Subcutaneous abdominal adipose tissue (tissue), 5 donors: ENCODE data around the gene ARHGEF12.

Source experiments
- H3K27ac ChIP-seq: one replicate; pipeline ENCODE4 v1.7.0; 2013; ENCODE audit warnings: low read depth, mild to moderate bottlenecking, inconsistent platforms, low read length, moderate library complexity
- H3K27me3 ChIP-seq, 5 donors: one replicate each; pipeline ENCODE4 v1.7.0; 2013; ENCODE audit warnings: low read length in 5 of 5, inconsistent platforms in 1 of 5; ENCODE audit not compliant: control insufficient read depth in 5 of 5, insufficient read depth in 4 of 5
- H3K36me3 ChIP-seq, 5 donors: one replicate each; pipeline ENCODE4 v1.7.0; 2013; ENCODE audit warnings: low read length in 5 of 5; ENCODE audit not compliant: control insufficient read depth in 5 of 5, insufficient read depth in 5 of 5
- H3K4me1 ChIP-seq, 5 donors: one replicate each; pipeline ENCODE4 v1.7.0; 2013; ENCODE audit warnings: low read length in 5 of 5, mild to moderate bottlenecking in 3 of 5, moderate library complexity in 1 of 5; ENCODE audit not compliant: control insufficient read depth in 5 of 5, insufficient read depth in 5 of 5
- H3K4me3 ChIP-seq, 5 donors: one replicate each; pipeline ENCODE4 v1.7.0; 2013; ENCODE audit warnings: low read length in 5 of 5, low read depth in 1 of 5
- H3K9ac ChIP-seq, 5 donors: one replicate each; pipeline ENCODE4 v1.7.0; 2013; ENCODE audit warnings: low read length in 5 of 5, mild to moderate bottlenecking in 4 of 5, moderate library complexity in 3 of 5
- H3K9me3 ChIP-seq, 5 donors: one replicate each; pipeline ENCODE4 v1.7.0; 2013; ENCODE audit warnings: low read length in 5 of 5; ENCODE audit not compliant: control insufficient read depth in 5 of 5
- donor health status: healthy.
- donor health status: healthy.
- donor health status: healthy.
- donor health status: healthy.
- donor health status: healthy.

ARHGEF12 gene

DNA sequence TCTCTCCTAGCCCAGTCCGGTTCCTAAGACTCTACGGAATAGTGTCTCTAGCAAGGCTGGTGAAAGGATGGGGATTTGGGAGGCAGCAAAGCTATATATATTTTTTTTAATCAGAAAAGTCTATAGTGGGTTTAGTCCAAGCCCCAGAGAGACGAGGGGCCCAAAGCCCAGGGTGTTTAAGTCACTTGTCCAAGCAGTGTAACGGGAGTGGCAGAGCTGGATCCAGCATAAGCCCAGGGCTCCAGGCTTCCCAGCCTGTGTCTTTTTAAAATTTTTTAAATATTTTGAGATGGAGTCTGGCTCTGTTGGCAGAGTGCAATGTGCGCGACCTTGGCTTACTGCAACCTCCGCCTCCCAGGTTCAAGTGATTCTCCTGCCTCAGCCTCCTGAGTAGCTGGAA, 182.1 kb downstream of the ARHGEF12 start:
- Histone ChIP-seq H3K27ac (no peak overlapping the region), H3K4me1 (peaks cover under 1 to 5% (median 2%) of the 10 kb centered on the region in 5 donors), H3K36me3 (no peaks in the 10 kb centered on the region), H3K4me3 (no peak overlapping the region), H3K9me3 (no peaks in the 10 kb centered on the region), H3K9ac (no peak overlapping the region), H3K27me3 (peaks cover 16 to 32% (median 20%) of the 10 kb centered on the region in 5 donors)

DNA sequence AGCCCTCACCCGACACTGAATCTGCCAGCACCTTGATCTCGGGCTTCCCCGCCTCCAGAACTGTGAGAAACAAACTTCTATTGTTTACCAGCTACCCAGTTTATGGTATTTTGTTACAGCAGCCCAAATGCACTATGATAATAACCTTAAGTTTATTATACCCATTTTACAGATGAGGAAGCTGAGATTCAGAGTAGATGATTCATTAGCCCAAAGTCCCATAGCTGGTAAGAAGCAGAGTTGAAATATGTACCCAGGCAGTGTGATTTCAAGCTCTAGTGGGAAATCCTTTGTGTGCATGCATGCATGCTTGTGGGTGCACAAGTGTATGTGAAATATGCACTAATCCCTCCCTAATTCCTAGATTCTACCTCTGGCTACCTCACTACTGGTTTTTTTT, 183.3 kb downstream of the ARHGEF12 start:
- no peak overlapping the region for H3K27ac ChIP-seq
- no peak overlapping the region for H3K9ac ChIP-seq
- peaks cover 1 to 8% (median 4%) of the 10 kb centered on the region in 5 donors for H3K4me1 ChIP-seq
- H3K4me3 ChIP-seq, result no peak overlapping the region
- no peaks in the 10 kb centered on the region for H3K36me3 ChIP-seq
- peaks cover 13 to 33% (median 17%) of the 10 kb centered on the region in 5 donors for H3K27me3 ChIP-seq
- H3K9me3 ChIP-seq, result no peaks in the 10 kb centered on the region

DNA sequence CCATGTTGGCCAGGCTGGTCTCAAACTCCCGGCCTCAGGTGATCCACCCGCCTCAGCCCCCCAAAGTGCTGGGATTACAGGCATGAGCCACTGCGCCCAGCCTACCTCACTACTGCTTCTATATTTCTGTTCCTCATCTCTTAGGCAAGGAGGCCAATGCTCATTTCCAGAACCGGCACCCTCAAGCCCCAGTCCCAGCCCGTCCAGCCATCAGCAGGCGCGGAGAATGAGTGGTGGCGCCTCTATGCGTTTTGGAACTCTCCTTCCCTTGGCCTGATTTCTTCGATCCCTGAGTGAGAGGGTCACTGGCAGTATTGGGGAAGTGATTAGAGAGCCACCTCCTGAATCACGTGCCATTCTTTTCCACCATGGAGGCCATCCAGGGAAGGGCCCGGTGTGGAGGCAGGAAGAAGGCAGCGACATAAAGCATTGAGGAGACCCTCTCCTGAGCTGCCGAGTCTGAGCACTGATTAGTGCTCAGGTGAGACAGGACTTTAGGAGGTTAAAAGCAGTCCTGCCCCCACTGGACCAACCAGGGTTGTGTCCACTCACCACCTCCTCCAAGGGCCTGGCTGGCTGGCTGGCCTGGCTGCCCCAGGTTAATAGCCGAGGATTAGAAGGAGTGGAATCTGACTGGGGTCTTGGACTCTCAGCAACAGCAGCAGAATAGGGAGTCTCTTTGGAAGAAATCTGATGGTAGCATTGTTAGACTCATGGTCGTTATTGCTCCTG, 184.0 kb downstream of the ARHGEF12 start:
- peaks cover 15 to 31% (median 24%) of the 10 kb centered on the region in 5 donors for H3K27me3 ChIP-seq
- H3K4me3 ChIP-seq, result no peak overlapping the region
- H3K27ac ChIP-seq, result no peak overlapping the region
- peaks cover 1 to 8% (median 4%) of the 10 kb centered on the region in 5 donors for H3K4me1 ChIP-seq
- H3K9ac ChIP-seq, result no peak overlapping the region
- H3K36me3 ChIP-seq, result no peaks in the 10 kb centered on the region
- no peaks in the 10 kb centered on the region for H3K9me3 ChIP-seq

DNA sequence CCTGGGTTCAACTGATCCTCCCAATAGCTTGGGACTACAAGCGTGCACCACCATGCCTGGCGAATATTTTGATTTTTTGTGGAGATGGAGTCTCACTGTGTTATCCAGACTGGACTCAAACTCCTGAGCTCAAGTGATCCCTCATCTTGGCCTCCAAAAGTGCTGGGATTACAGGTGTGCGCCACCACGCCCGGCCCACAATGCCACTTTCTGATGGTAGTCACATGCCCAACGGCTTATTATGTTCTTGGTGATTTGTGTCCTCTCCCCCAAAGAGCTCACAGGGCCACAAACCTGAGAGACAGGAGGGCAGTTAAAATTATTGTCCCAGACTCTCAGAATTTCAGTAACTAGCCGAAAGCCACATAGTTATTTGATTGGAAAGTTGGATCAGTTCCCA, 185.0 kb downstream of the ARHGEF12 start:
- Histone ChIP-seq H3K4me3 (no peak overlapping the region), H3K27ac (no peak overlapping the region), H3K9me3 (no peaks in the 10 kb centered on the region), H3K9ac (no peak overlapping the region), H3K27me3 (peaks cover 13 to 32% (median 22%) of the 10 kb centered on the region in 5 donors), H3K36me3 (no peaks in the 10 kb centered on the region), H3K4me1 (peaks cover 1 to 8% (median 4%) of the 10 kb centered on the region in 5 donors)

DNA sequence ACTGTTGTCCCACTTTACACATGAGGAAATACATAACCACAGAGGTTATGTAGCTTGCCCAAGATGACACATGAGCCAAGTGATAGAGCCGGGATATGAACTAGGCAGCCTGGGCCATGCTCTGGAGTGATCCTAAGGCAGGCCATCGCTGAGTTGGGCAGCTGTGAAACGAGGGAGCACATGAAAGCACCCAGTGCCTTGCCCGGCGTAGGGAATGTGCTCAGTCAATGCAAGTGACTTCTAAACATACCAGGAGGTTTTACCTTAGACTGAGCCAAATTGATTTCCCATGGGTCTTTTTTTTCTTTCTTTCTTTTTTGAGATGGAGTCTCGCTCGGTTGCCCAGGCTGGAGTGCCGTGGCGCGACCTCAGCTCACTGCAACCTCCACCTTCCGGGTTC, 185.8 kb downstream of the ARHGEF12 start:
- Histone ChIP-seq H3K27ac (no peak overlapping the region), H3K9ac (no peak overlapping the region), H3K4me1 (peaks cover 1 to 10% (median 4%) of the 10 kb centered on the region in 5 donors), H3K36me3 (no peaks in the 10 kb centered on the region), H3K27me3 (peaks cover 8 to 27% (median 17%) of the 10 kb centered on the region in 5 donors), H3K4me3 (no peak overlapping the region), H3K9me3 (no peaks in the 10 kb centered on the region)

DNA sequence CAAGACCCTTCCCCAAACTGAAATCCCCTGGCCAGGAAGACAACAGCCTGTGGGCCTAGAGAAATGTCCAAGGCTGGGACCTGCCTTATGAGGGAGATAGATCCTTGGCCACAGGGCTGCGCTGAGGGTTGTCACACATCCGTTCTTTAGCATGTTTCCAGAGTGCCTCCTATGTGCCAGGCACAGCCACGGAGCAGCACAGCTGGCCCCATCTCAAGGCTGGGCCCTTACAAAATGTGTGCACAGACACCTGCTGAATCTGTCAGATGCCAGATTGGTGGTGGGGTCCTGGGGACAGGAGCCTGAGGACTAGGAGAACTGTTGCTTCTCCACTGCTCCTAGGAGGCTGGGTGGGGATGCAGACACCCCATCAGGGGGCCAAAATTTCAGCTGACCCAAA, 186.5 kb downstream of the ARHGEF12 start:
- no peak overlapping the region for H3K9ac ChIP-seq
- H3K27me3 ChIP-seq, result peaks cover 11 to 26% (median 23%) of the 10 kb centered on the region in 5 donors
- no peaks in the 10 kb centered on the region for H3K9me3 ChIP-seq
- H3K4me3 ChIP-seq, result no peak overlapping the region
- no peaks in the 10 kb centered on the region for H3K36me3 ChIP-seq
- H3K4me1 ChIP-seq, result peaks cover 1 to 11% (median 4%) of the 10 kb centered on the region in 5 donors
- H3K27ac ChIP-seq, result no peak overlapping the region

DNA sequence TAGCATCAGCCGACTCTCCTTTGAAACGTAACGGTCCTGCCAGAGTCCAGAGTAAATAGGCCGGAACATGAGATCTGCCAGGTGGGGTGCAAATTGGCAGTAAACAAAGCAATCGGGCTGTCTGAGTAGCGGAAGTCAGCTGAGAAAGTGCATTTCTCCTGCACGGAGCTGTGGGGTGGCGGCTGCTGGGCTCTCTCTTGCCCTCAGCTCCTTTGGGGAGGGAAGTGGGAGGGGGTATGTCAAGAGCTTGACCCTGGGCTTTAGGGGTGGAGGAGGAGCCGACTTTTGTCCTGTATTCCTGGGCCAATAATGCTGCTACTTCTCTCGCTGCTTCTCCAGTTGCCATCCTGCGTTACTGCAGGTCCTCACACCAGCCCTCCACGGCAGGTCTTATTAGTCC, 187.0 kb downstream of the ARHGEF12 start:
- no peaks in the 10 kb centered on the region for H3K9me3 ChIP-seq
- no peaks in the 10 kb centered on the region for H3K36me3 ChIP-seq
- no peak overlapping the region for H3K27ac ChIP-seq
- no peak overlapping the region for H3K4me3 ChIP-seq
- peaks cover 1 to 11% (median 4%) of the 10 kb centered on the region in 5 donors for H3K4me1 ChIP-seq
- peaks cover 12 to 26% (median 19%) of the 10 kb centered on the region in 5 donors for H3K27me3 ChIP-seq
- no peak overlapping the region for H3K9ac ChIP-seq

DNA sequence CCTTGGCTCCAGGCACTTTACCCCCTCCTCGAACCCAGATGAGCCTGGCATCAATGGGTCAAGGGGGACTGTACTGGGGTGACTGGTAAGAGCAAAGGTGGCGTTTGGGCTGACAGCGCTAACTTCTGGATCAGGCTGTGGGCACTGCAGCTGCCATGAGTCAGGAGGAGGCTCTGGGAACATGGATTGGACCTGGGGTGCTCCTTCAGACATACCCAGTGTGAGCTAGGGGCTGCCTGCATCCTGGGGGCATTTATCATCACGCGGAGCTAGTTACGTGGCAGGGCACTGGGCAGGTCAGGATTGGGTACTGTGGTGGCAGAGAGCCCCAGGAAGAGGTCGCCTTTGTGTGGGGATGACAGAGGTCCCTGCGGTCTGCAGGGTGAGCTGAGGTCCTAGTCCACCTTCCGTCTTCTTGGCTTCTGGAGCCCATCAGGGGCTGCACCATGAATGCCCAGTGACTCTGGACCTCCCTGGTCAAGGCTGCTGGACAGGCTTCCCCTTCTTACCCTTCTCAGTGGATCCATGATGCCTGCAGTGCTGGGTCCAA, 188.4 kb downstream of the ARHGEF12 start:
- H3K9me3 ChIP-seq, result peaks cover 0 to 4% (median 0%) of the 10 kb centered on the region in 5 donors
- H3K4me3 ChIP-seq, result no peak overlapping the region
- no peak overlapping the region for H3K27ac ChIP-seq
- peaks cover 19 to 38% (median 30%) of the 10 kb centered on the region in 5 donors for H3K27me3 ChIP-seq
- H3K4me1 ChIP-seq, result peaks cover 1 to 11% (median 4%) of the 10 kb centered on the region in 5 donors
- no peak overlapping the region for H3K9ac ChIP-seq
- no peaks in the 10 kb centered on the region for H3K36me3 ChIP-seq

DNA sequence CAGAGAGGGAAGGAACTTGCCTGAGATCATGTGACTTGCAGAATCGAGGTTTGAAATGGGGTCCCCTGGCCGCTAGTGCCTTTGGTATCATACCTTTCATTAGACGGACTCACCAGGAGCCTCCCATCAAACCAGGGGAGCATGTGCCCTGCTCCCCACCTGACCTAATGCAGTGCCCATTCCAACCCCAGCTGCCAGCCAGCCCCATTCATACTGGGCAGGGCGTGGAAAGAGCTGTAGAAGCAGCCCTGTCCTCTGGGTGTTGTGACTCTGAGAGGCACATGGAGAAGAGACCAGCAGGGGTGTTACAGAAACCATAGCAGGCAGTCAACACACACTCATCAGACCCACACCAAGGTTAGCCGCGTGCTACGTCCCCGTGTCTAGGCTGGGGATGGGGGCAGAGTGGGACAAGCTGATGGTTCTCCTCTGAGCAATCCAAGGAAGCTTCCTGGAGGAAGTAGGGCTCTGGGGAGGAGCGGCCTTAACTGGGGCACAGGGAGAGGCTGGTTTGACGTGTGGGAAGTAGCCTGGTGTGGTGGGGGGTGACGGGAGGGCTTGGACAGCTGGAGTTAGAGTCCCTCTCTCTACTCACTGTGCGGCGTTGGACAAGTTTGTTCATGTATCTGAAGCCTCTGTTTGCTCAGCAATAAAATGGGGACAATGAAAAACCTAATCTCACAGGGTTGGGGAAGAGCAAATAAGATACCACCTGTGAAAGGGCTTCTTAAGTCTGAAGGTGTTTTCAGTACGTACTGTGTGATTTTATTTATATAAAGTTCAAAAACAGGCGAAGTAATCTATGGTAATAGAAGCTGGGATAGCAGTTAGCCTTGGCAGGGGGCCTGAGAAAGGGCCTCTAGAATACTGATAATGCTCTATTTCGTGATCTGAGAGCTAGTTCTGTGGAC, 189.3 kb downstream of the ARHGEF12 start:
- Histone ChIP-seq H3K27ac (no peak overlapping the region), H3K36me3 (no peaks in the 10 kb centered on the region), H3K9me3 (peaks cover 0 to 4% (median 0%) of the 10 kb centered on the region in 5 donors), H3K9ac (no peak overlapping the region), H3K27me3 (peaks cover 19 to 43% (median 30%) of the 10 kb centered on the region in 5 donors), H3K4me3 (no peak overlapping the region), H3K4me1 (peaks cover 1 to 11% (median 4%) of the 10 kb centered on the region in 5 donors)
